Measurements from ENCODE around the gene EXOC6B.

EXOC6B gene

GRCh38 chr2:72859831-72860262, 34.0 kb upstream of the EXOC6B start:
- Histone ChIP-seq H3K36me3 (replicated peaks; ENCODE audit: insufficient read depth, low read length) (no peaks in the 10 kb centered on the region), H3K4me3 (ENCODE audit: low read length) (no peak overlapping the region), H3K4me2 (ENCODE audit: low read depth, low read length) (no peak overlapping the region), H3K4me1 (ENCODE audit: low read length) (0 out of 2 replicates have a peak, but pooled peaks cover under 1% of the 10 kb centered on the region), H3K27me3 (replicated peaks; ENCODE audit: insufficient read depth, low read length) (peaks cover 11% of the 10 kb centered on the region; the same call in 1 of the 2 replicates), H2AFZ (ENCODE audit: low read length) (no peak overlapping the region), H3K79me2 (ENCODE audit: low read length) (no peaks in the 10 kb centered on the region), H3K9me2 (replicated peaks; ENCODE audit: insufficient read depth, low read length) (no peaks in the 10 kb centered on the region), H3K27ac (ENCODE audit: low read length) (no peak overlapping the region), H4K20me1 (ENCODE audit: insufficient read depth, low read length) (no peaks in the 10 kb centered on the region), H3F3A (ENCODE audit: insufficient read depth, low read length) (0 out of 2 replicates have a peak, but pooled peaks cover 4% of the 10 kb centered on the region), H3K9me3 (replicated peaks; ENCODE audit: insufficient read depth, low read length) (no peaks in the 10 kb centered on the region), H3K9ac (ENCODE audit: low read length) (no peak overlapping the region)
- TF ChIP-seq EZH2 (optimal IDR thresholded peaks at IDR 0.05; ENCODE audit: low read depth, low read length) (no peak), EZH2phosphoT487 (IDR thresholded peaks at IDR 0.05; ENCODE audit: low read length) (no peak), CTCF (IDR thresholded peaks at IDR 0.05; ENCODE audit: low read length) (peak; percentile 60)
- DNase-seq: peak; percentile 84

DNA sequence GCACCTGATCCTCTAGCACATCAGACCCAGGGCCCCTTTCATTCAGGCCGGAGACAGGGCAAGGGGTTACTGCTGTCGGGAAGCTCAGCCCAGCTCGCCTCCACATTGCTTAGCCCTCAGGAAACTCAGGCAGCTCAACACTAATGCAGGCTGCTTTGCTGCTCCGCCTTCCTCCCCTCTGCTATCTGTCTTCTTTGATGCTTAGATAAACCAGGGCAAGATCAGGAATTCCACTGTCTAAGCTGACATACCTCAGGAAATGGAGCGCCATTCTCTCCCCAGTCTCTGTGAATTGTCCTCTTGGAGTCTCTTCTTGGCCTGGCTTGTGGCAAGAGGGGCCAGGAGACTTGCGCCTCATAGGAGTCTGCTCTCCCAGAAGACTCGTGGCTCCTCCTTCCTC, 25.5 kb upstream of the EXOC6B start:
- no peaks in the 10 kb centered on the region for H3K79me2 ChIP-seq (ENCODE audit: low read length)
- no peaks in the 10 kb centered on the region for H3K36me3 ChIP-seq (replicated peaks; ENCODE audit: insufficient read depth, low read length)
- H3K4me1 ChIP-seq (ENCODE audit: low read length): peaks cover 6% of the 10 kb centered on the region; the same call in 1 of the 2 replicates
- H3K9ac ChIP-seq (ENCODE audit: low read length): no peak overlapping the region
- no peaks in the 10 kb centered on the region; the same call in 1 of the 2 replicates for H3F3A ChIP-seq (ENCODE audit: insufficient read depth, low read length)
- H3K27ac ChIP-seq (ENCODE audit: low read length): no peak overlapping the region
- TF ChIP-seq EZH2phosphoT487 (IDR thresholded peaks at IDR 0.05; ENCODE audit: low read length) (no peak), EZH2 (optimal IDR thresholded peaks at IDR 0.05; ENCODE audit: low read depth, low read length) (no peak), CTCF (IDR thresholded peaks at IDR 0.05; ENCODE audit: low read length) (no peak)
- H3K4me2 ChIP-seq (ENCODE audit: low read depth, low read length): no peak overlapping the region
- DNase-seq: no peak
- no peaks in the 10 kb centered on the region for H4K20me1 ChIP-seq (ENCODE audit: insufficient read depth, low read length)
- no peaks in the 10 kb centered on the region for H3K9me2 ChIP-seq (replicated peaks; ENCODE audit: insufficient read depth, low read length)
- no peak overlapping the region for H2AFZ ChIP-seq (ENCODE audit: low read length)
- H3K4me3 ChIP-seq (ENCODE audit: low read length): no peak overlapping the region
- H3K9me3 ChIP-seq (replicated peaks; ENCODE audit: insufficient read depth, low read length): no peaks in the 10 kb centered on the region
- no peaks in the 10 kb centered on the region for H3K27me3 ChIP-seq (replicated peaks; ENCODE audit: insufficient read depth, low read length)

DNA sequence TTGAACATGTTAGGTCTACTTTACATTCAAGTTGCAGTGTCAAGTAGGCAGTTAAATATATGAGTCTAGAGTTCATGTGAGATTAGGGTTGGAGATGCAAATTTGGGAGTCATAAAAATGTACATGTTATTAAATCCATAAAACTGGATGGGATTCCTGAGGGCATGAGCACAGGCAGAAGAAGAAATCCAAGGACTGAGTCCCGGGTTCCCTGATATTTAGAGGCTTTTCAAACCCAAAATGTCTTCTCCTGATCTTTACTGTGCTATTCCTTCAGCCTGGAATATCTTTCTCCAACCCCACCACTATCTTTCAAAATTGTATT, 23.3 kb upstream of the EXOC6B start:
- no peak overlapping the region for H3K4me2 ChIP-seq (ENCODE audit: low read depth, low read length)
- H3K4me1 ChIP-seq (ENCODE audit: low read length): peaks cover 8% of the 10 kb centered on the region; the same call in 1 of the 2 replicates
- no peaks in the 10 kb centered on the region for H3K9me3 ChIP-seq (replicated peaks; ENCODE audit: insufficient read depth, low read length)
- no peaks in the 10 kb centered on the region for H3K9me2 ChIP-seq (replicated peaks; ENCODE audit: insufficient read depth, low read length)
- no peak overlapping the region for H2AFZ ChIP-seq (ENCODE audit: low read length)
- no peaks in the 10 kb centered on the region for H4K20me1 ChIP-seq (ENCODE audit: insufficient read depth, low read length)
- H3K79me2 ChIP-seq (ENCODE audit: low read length): no peaks in the 10 kb centered on the region
- H3F3A ChIP-seq (ENCODE audit: insufficient read depth, low read length): no peaks in the 10 kb centered on the region; the same call in 1 of the 2 replicates
- H3K9ac ChIP-seq (ENCODE audit: low read length): no peak overlapping the region
- H3K36me3 ChIP-seq (replicated peaks; ENCODE audit: insufficient read depth, low read length): no peaks in the 10 kb centered on the region
- H3K27ac ChIP-seq (ENCODE audit: low read length): no peak overlapping the region
- no peaks in the 10 kb centered on the region for H3K27me3 ChIP-seq (replicated peaks; ENCODE audit: insufficient read depth, low read length)
- no peak overlapping the region for H3K4me3 ChIP-seq (ENCODE audit: low read length)
- DNase-seq: no peak
- no peak for TF ChIP-seq EZH2phosphoT487 (IDR thresholded peaks at IDR 0.05; ENCODE audit: low read length)
- TF ChIP-seq CTCF (IDR thresholded peaks at IDR 0.05; ENCODE audit: low read length): no peak
- TF ChIP-seq EZH2 (optimal IDR thresholded peaks at IDR 0.05; ENCODE audit: low read depth, low read length): no peak

Measured in MM.1S (cell line).